SK-N-MC (cell line): Measurements from ENCODE around the gene SEPTIN5.

Experiments
- DNase-seq: peaks from one replicate; pipeline ENCODE4 v3.0.0-alpha.2; 2011; ENCODE audit warnings: low read depth, low spot score
- H3K27ac ChIP-seq: fragments of 200-600 bp; sonication (generic); 2 replicates; pipeline ENCODE4 v1.5.1; 2016; ENCODE audit warnings: mixed run types
- H3K36me3 ChIP-seq: fragments of 200-600 bp; sonication (generic); 2 replicates; pipeline ENCODE4 v1.6.1; 2017; ENCODE audit warnings: antibody characterized with exemption, low read length, mixed read lengths; ENCODE audit not compliant: insufficient read depth
- H3K4me3 ChIP-seq: fragments of 200-600 bp; sonication (generic); 2 replicates; pipeline ENCODE4 v1.5.1; 2016
- H3K9ac ChIP-seq: fragments of 200-600 bp; sonication (generic); 2 replicates; pipeline ENCODE4 v1.8.0; 2017; ENCODE audit warnings: mixed run types, mixed read lengths; ENCODE audit not compliant: insufficient read length
- H3K9me3 ChIP-seq: fragments of 200-600 bp; sonication (generic); 2 replicates; pipeline ENCODE4 v1.6.1; 2017; ENCODE audit warnings: low read depth, mild to moderate bottlenecking, antibody characterized with exemption, low read length, moderate library complexity, mixed read lengths
- EZH2 ChIP-seq: fragments of 200-600 bp; sonication (generic); IDR thresholded peaks from one replicate; pipeline ENCODE4 v1.6.1; 2017; ENCODE audit warnings: antibody characterized with exemption
- FOXP2 ChIP-seq: optimal IDR thresholded peaks from 2 replicates; pipeline ENCODE3; 2011; ENCODE audit warnings: mild to moderate bottlenecking, moderate library complexity; ENCODE audit not compliant: insufficient read depth; ENCODE audit errors: extremely low read length, control extremely low read depth
- POLR2AphosphoS5 ChIP-seq: IDR thresholded peaks from 2 replicates; pipeline ENCODE4 v1.6.1; 2012; ENCODE audit warnings: mild to moderate bottlenecking, low read depth, low read length, borderline replicate concordance

SEPTIN5 gene

GRCh38 chr22:19737846-19738663 lies 23.8 kb downstream of the SEPTIN5 start:
- DNase-seq, result no peak
- Histone ChIP-seq H3K9me3 (no peaks in the 10 kb centered on the region), H3K4me3 (no peak overlapping the region), H3K9ac (no peak overlapping the region), H3K27ac (no peak overlapping the region), H3K36me3 (no peaks in the 10 kb centered on the region)
- TF ChIP-seq EZH2, result no peak
- no peak for TF ChIP-seq POLR2AphosphoS5
- TF ChIP-seq FOXP2, result no peak

GRCh38 chr22:19738664-19739447 lies 24.6 kb downstream of the SEPTIN5 start:
- TF ChIP-seq EZH2, result no peak
- Histone ChIP-seq H3K4me3 (no peak overlapping the region), H3K9me3 (no peaks in the 10 kb centered on the region), H3K9ac (no peak overlapping the region), H3K36me3 (no peaks in the 10 kb centered on the region), H3K27ac (no peak overlapping the region)
- DNase-seq, result no peak

- Histone ChIP-seq H3K36me3 (no peaks in the 10 kb centered on the region), H3K9ac (no peak overlapping the region), H3K4me3 (no peak overlapping the region), H3K27ac (no peak overlapping the region), H3K9me3 (no peaks in the 10 kb centered on the region)
- no peak for DNase-seq
- no peak for TF ChIP-seq FOXP2
- TF ChIP-seq POLR2AphosphoS5, result no peak
- TF ChIP-seq EZH2, result no peak
These were observed 25.2 kb downstream of the SEPTIN5 start for GRCh38 chr22:19739448-19739895.

GRCh38 chr22:19739911-19740449 lies 25.7 kb downstream of the SEPTIN5 start:
- Histone ChIP-seq H3K36me3 (no peaks in the 10 kb centered on the region), H3K9ac (no peak overlapping the region), H3K27ac (no peak overlapping the region), H3K4me3 (no peak overlapping the region), H3K9me3 (no peaks in the 10 kb centered on the region)
- TF ChIP-seq EZH2 (no peak), POLR2AphosphoS5 (no peak), FOXP2 (no peak)
- DNase-seq, result no peak

- Histone ChIP-seq H3K36me3 (no peaks in the 10 kb centered on the region), H3K4me3 (no peak overlapping the region), H3K9me3 (no peaks in the 10 kb centered on the region), H3K9ac (no peak overlapping the region), H3K27ac (no peak overlapping the region)
- no peak for DNase-seq
- TF ChIP-seq EZH2 (no peak), POLR2AphosphoS5 (no peak), FOXP2 (no peak)
These were observed 26.3 kb downstream of the SEPTIN5 start for GRCh38 chr22:19740586-19740985.

GRCh38 chr22:19741053-19741452 lies 26.8 kb downstream of the SEPTIN5 start:
- TF ChIP-seq POLR2AphosphoS5, result no peak
- TF ChIP-seq FOXP2, result no peak
- TF ChIP-seq EZH2, result no peak
- Histone ChIP-seq H3K4me3 (no peak overlapping the region), H3K9ac (no peak overlapping the region), H3K27ac (no peak overlapping the region), H3K9me3 (no peaks in the 10 kb centered on the region), H3K36me3 (no peaks in the 10 kb centered on the region)
- DNase-seq, result no peak

- TF ChIP-seq FOXP2 (no peak), EZH2 (no peak), POLR2AphosphoS5 (no peak)
- Histone ChIP-seq H3K36me3 (no peaks in the 10 kb centered on the region), H3K9me3 (no peaks in the 10 kb centered on the region), H3K27ac (no peak overlapping the region), H3K9ac (no peak overlapping the region), H3K4me3 (no peak overlapping the region)
- no peak for DNase-seq
These were observed 28.1 kb downstream of the SEPTIN5 start for GRCh38 chr22:19742160-19743066.

- no peak for DNase-seq
- TF ChIP-seq POLR2AphosphoS5 (no peak), EZH2 (no peak)
- H3K9me3 ChIP-seq, result no peaks in the 10 kb centered on the region
- H3K9ac ChIP-seq, result no peak overlapping the region
- H3K27ac ChIP-seq, result no peak overlapping the region
- H3K36me3 ChIP-seq, result no peaks in the 10 kb centered on the region
- H3K4me3 ChIP-seq, result no peak overlapping the region
These were observed 28.8 kb downstream of the SEPTIN5 start for GRCh38 chr22:19743081-19743480.
